Adrenal gland (tissue), 5 donors: ENCODE results near the gene DPY30.

ENCODE experiments used
- CTCF ChIP-seq, 6 experiments: fragments of 450-650 bp in 4 of 6; fragments of 200-600 bp in 2 of 6; sonication (generic) in 1 of 6; IDR thresholded peaks; 1 replicate in 5 of 6; 2 replicates in 1 of 6; pipeline versions ENCODE4 v1.5.1 to v1.8.0; 2016 to 2021; ENCODE audit warnings: antibody characterized with exemption in 6 of 6, mild to moderate bottlenecking in 2 of 6, moderate library complexity in 1 of 6
- POLR2A ChIP-seq, 2 donors: fragments of 450-650 bp; IDR thresholded peaks; one replicate each; pipeline ENCODE4 v1.6.1; 2017; ENCODE audit warnings: antibody characterized with exemption in 2 of 2, mild to moderate bottlenecking in 2 of 2, moderate library complexity in 1 of 2
- donor health status: DM: no; HTN: no; CAD: no.

DNA sequence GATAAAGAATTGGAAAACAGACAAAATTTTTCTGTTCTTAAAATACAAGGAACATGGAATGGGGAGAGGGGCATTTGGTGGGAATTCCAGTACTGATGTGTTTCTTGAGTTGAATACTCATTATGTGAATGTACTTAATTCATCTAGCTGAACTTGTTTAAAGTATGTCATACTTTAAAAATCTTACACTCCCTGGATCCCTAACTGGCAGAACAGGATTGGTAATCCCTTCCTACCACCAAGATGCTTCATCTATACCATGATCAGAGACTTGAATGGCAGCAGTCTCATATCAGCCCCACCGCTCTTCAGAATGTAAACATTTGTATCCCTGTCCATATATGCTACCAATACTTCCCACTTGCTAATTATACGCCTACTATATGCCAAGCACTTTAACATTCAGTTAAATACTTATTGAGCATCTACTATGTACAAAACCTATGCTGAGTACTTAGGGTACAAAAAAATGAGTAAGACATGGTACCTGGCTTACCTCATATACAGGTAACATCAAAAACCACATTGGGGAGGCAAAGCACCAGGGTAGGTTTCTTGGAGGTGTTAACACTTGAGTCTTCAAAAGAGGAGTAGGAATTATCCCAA is 34.1 kb downstream of the DPY30 start:
- TF ChIP-seq CTCF (IDR thresholded peaks at IDR 0.05) = no peak
- TF ChIP-seq POLR2A (IDR thresholded peaks at IDR 0.05) = no peak
